Vagina (tissue), 2 donors: ENCODE results near the gene MAST4. TPM values are rescaled to one million over a fixed set of nuclear protein-coding genes. Genes with fewer than 3 reads are reported as not detected.

ENCODE experiments used
- DNase-seq, 2 donors: peaks; one replicate each; pipeline ENCODE4 v3.0.0-alpha.2; 2017; ENCODE audit errors: extremely low spot score in 2 of 2
- H3K27ac ChIP-seq: fragments of 200-600 bp; sonication (generic); one replicate; pipeline ENCODE4 v1.5.1; 2019
- H3K27me3 ChIP-seq: fragments of 200-600 bp; sonication (generic); one replicate; pipeline ENCODE4 v1.5.1; 2019
- H3K36me3 ChIP-seq, 2 donors: fragments of 200-600 bp; sonication (generic); one replicate each; pipeline ENCODE4 v1.5.1; 2017 to 2019
- H3K4me1 ChIP-seq: fragments of 200-600 bp; sonication (generic); one replicate; pipeline ENCODE4 v1.5.1; 2019
- H3K4me3 ChIP-seq, 2 donors: fragments of 200-600 bp; sonication (generic); 1 replicate in 1 of 2; 2 replicates in 1 of 2; pipeline ENCODE4 v1.5.1; 2016 to 2019
- H3K9me3 ChIP-seq: fragments of 200-600 bp; sonication (generic); one replicate; pipeline ENCODE4 v1.5.1; 2019
- CTCF ChIP-seq, 3 experiments: fragments of 450-650 bp in 2 of 3; fragments of 200-600 bp in 1 of 3; sonication (generic) in 1 of 3; IDR thresholded peaks; one replicate each; pipeline ENCODE4 v1.5.1; 2017 to 2019; ENCODE audit warnings: antibody characterized with exemption in 3 of 3, mild to moderate bottlenecking in 2 of 3, moderate library complexity in 2 of 3
- POLR2A ChIP-seq, 2 donors: fragments of 450-650 bp; IDR thresholded peaks; one replicate each; pipeline ENCODE4 v1.6.1; 2017; ENCODE audit warnings: antibody characterized with exemption in 2 of 2, mild to moderate bottlenecking in 2 of 2, moderate library complexity in 2 of 2
- POLR2AphosphoS5 ChIP-seq, 2 donors: sonication (generic); formaldehyde crosslinking; IDR thresholded peaks; one replicate each; pipeline ENCODE4 v1.9.0; 2017; ENCODE audit warnings: antibody characterized with exemption in 2 of 2, mild to moderate bottlenecking in 2 of 2, low read depth in 1 of 2; ENCODE audit not compliant: insufficient read depth in 1 of 2
- intact Hi-C: fragments of 100-400 bp; cut with DNase I; formaldehyde crosslinking; loops from one replicate; pipeline ENCODE4 v1.15.1; 2023
- total RNA-seq: library from RNA; depleted of rRNA; stranded (reverse); fragments of >200 nt; gene quantifications from one replicate; pipeline ENCODE4 v1.2.3, GENCODE V29; 2016

Gene MAST4
- total RNA-seq, 1 donor from 2014 or later: 85.9 TPM

- Histone ChIP-seq H3K4me1 (no peaks in the 10 kb centered on the region), H3K27ac (no peak overlapping the region), H3K9me3 (no peaks in the 10 kb centered on the region), H3K36me3 (no peaks in the 10 kb centered on the region), H3K27me3 (no peaks in the 10 kb centered on the region), H3K4me3 (no peak overlapping the region)
- intact Hi-C loops: no loop called here
- DNase-seq: no peak
- no peak for TF ChIP-seq CTCF (IDR thresholded peaks at IDR 0.05)
- no peak for TF ChIP-seq POLR2A (IDR thresholded peaks at IDR 0.05)
- TF ChIP-seq POLR2AphosphoS5 (IDR thresholded peaks at IDR 0.05; ENCODE audit: insufficient read depth in 1 of 2, low read depth in 1 of 2): no peak
Observed at GRCh38 chr5:67173959-67174358, 577.8 kb downstream of the MAST4 start.

- Histone ChIP-seq H3K27me3 (no peaks in the 10 kb centered on the region), H3K4me3 (no peak overlapping the region), H3K27ac (no peak overlapping the region), H3K9me3 (no peaks in the 10 kb centered on the region), H3K36me3 (no peaks in the 10 kb centered on the region), H3K4me1 (peaks cover 2% of the 10 kb centered on the region)
- intact Hi-C loops: no loop called here
- TF ChIP-seq CTCF (IDR thresholded peaks at IDR 0.05): no peak
- TF ChIP-seq POLR2A (IDR thresholded peaks at IDR 0.05): no peak
- no peak for TF ChIP-seq POLR2AphosphoS5 (IDR thresholded peaks at IDR 0.05; ENCODE audit: insufficient read depth in 1 of 2, low read depth in 1 of 2)
- peak in 1 of 2 donors; percentile 19 for DNase-seq
Observed at GRCh38 chr5:67176936-67177335, 580.7 kb downstream of the MAST4 start.

- DNase-seq: no peak
- peaks cover 14% of the 10 kb centered on the region for H3K4me1 ChIP-seq
- no peak overlapping the region for H3K4me3 ChIP-seq
- H3K27ac ChIP-seq: no peak overlapping the region
- H3K27me3 ChIP-seq: no peaks in the 10 kb centered on the region
- no peaks in the 10 kb centered on the region for H3K9me3 ChIP-seq
- TF ChIP-seq POLR2A (IDR thresholded peaks at IDR 0.05) (no peak), POLR2AphosphoS5 (IDR thresholded peaks at IDR 0.05; ENCODE audit: insufficient read depth in 1 of 2, low read depth in 1 of 2) (no peak), CTCF (IDR thresholded peaks at IDR 0.05) (no peak)
- no peaks in the 10 kb centered on the region for H3K36me3 ChIP-seq
- intact Hi-C loops: no loop called here
Observed at GRCh38 chr5:67178085-67178484, 581.9 kb downstream of the MAST4 start.

GRCh38 chr5:67178966-67179365, 582.8 kb downstream of the MAST4 start:
- intact Hi-C loops: no loop called here
- Histone ChIP-seq H3K9me3 (no peaks in the 10 kb centered on the region), H3K36me3 (no peaks in the 10 kb centered on the region), H3K4me1 (peaks cover 15% of the 10 kb centered on the region), H3K27me3 (no peaks in the 10 kb centered on the region), H3K4me3 (no peak overlapping the region), H3K27ac (no peak overlapping the region)
- DNase-seq: peak in 1 of 2 donors; percentile 3
- TF ChIP-seq CTCF (IDR thresholded peaks at IDR 0.05) (no peak), POLR2A (IDR thresholded peaks at IDR 0.05) (no peak)

GRCh38 chr5:67179697-67180361, 583.6 kb downstream of the MAST4 start:
- Histone ChIP-seq H3K9me3 (no peaks in the 10 kb centered on the region), H3K27ac (no peak overlapping the region)
- intact Hi-C loops: no loop called here

More at GRCh38 chr5:67179697-67180361, 583.6 kb downstream of the MAST4 start:
- H3K4me1 ChIP-seq: peaks cover 15% of the 10 kb centered on the region
- no peak for TF ChIP-seq POLR2AphosphoS5 (IDR thresholded peaks at IDR 0.05; ENCODE audit: insufficient read depth in 1 of 2, low read depth in 1 of 2)
- no peak for TF ChIP-seq CTCF (IDR thresholded peaks at IDR 0.05)
- TF ChIP-seq POLR2A (IDR thresholded peaks at IDR 0.05): no peak
- no peaks in the 10 kb centered on the region for H3K36me3 ChIP-seq
- H3K4me3 ChIP-seq: no peak overlapping the region
- no peak for DNase-seq
- no peaks in the 10 kb centered on the region for H3K27me3 ChIP-seq
